ENCODE results near the gene MCU.
"Not testable (repeated sequence)": the region's sequence is repeated elsewhere in the genome, so short reads cannot be mapped to it uniquely, and the experiment has no call there.

Gene MCU

GRCh38 chr10:72733989-72734388, 42.0 kb downstream of the MCU start:
- no peaks in the 10 kb centered on the region for H3K27me3 ChIP-seq (ENCODE audit: insufficient read depth, low read length)
- no peaks in the 10 kb centered on the region for H3K36me3 ChIP-seq (ENCODE audit: insufficient read depth, low read length)
- no peaks in the 10 kb centered on the region for H3K9me3 ChIP-seq (ENCODE audit: insufficient read depth, low read depth, low read length)
- 89% methylated on average over 1 of the region's 1 CpG for WGBS
- H3K9ac ChIP-seq (ENCODE audit: low read depth, low read length) = no peak overlapping the region
- H3K27ac ChIP-seq (ENCODE audit: low read depth, low read length) = no peak overlapping the region
- peaks cover 23% of the 10 kb centered on the region for H3K4me1 ChIP-seq (ENCODE audit: insufficient read depth, low read length)
- no peak overlapping the region for H3K4me3 ChIP-seq (ENCODE audit: low read length)

- Histone ChIP-seq H3K27me3 (ENCODE audit: insufficient read depth, low read length) (no peaks in the 10 kb centered on the region), H3K9me3 (ENCODE audit: insufficient read depth, low read depth, low read length) (no peaks in the 10 kb centered on the region), H3K4me1 (ENCODE audit: insufficient read depth, low read length) (peaks cover 30% of the 10 kb centered on the region), H3K27ac (ENCODE audit: low read depth, low read length) (no peak overlapping the region), H3K36me3 (ENCODE audit: insufficient read depth, low read length) (no peaks in the 10 kb centered on the region), H3K4me3 (ENCODE audit: low read length) (no peak overlapping the region), H3K9ac (ENCODE audit: low read depth, low read length) (no peak overlapping the region)
- WGBS = 87% methylated on average over 1 of the region's 1 CpG
These were observed 43.5 kb downstream of the MCU start for GRCh38 chr10:72735288-72735936.

- H3K36me3 ChIP-seq (ENCODE audit: insufficient read depth, low read length) = no peaks in the 10 kb centered on the region
- H3K27me3 ChIP-seq (ENCODE audit: insufficient read depth, low read length) = no peaks in the 10 kb centered on the region
- no peaks in the 10 kb centered on the region for H3K9me3 ChIP-seq (ENCODE audit: insufficient read depth, low read depth, low read length)
- WGBS = no CpG with 5 or more reads among the region's 1 CpG
- H3K4me3 ChIP-seq (ENCODE audit: low read length) = no peak overlapping the region
- no peak overlapping the region for H3K27ac ChIP-seq (ENCODE audit: low read depth, low read length)
- H3K4me1 ChIP-seq (ENCODE audit: insufficient read depth, low read length) = peaks cover 35% of the 10 kb centered on the region
- H3K9ac ChIP-seq (ENCODE audit: low read depth, low read length) = no peak overlapping the region
These were observed 44.4 kb downstream of the MCU start for GRCh38 chr10:72736176-72736827.

- WGBS = 89% methylated on average over 3 of the region's 4 CpGs
- Histone ChIP-seq H3K36me3 (ENCODE audit: insufficient read depth, low read length) (no peaks in the 10 kb centered on the region), H3K27ac (ENCODE audit: low read depth, low read length) (no peak overlapping the region), H3K4me3 (ENCODE audit: low read length) (no peak overlapping the region), H3K9ac (ENCODE audit: low read depth, low read length) (no peak overlapping the region), H3K9me3 (ENCODE audit: insufficient read depth, low read depth, low read length) (no peaks in the 10 kb centered on the region), H3K27me3 (ENCODE audit: insufficient read depth, low read length) (no peaks in the 10 kb centered on the region), H3K4me1 (ENCODE audit: insufficient read depth, low read length) (peaks cover 35% of the 10 kb centered on the region)
These were observed 44.9 kb downstream of the MCU start for GRCh38 chr10:72736828-72737220.

DNA sequence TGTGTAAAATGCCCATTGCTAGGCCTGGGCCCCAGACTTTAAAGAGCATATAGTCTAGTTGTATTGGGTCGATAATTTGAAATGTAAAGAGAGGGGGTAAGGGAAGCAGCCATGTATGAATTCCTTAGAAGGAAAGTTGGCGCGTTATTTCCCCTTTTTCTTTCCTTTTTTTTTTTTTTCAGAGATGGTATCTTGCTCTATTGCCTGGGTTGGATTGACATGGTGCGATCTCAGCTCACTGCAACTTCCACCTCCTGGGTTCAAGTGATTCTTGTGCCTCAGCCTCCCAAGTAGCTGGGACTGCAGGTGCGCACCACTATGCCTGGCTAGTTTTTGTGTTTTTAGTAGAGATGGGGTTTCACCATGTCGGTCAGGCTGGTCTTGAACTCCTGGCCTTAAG, 45.4 kb downstream of the MCU start:
- peaks cover 35% of the 10 kb centered on the region for H3K4me1 ChIP-seq (ENCODE audit: insufficient read depth, low read length)
- 96% methylated on average over 5 of the region's 6 CpGs for WGBS
- H3K9ac ChIP-seq (ENCODE audit: low read depth, low read length); H3K9me3 ChIP-seq (ENCODE audit: insufficient read depth, low read depth, low read length); H3K27ac ChIP-seq (ENCODE audit: low read depth, low read length); H3K4me3 ChIP-seq (ENCODE audit: low read length); H3K36me3 ChIP-seq (ENCODE audit: insufficient read depth, low read length); H3K27me3 ChIP-seq (ENCODE audit: insufficient read depth, low read length): not testable (repeated sequence)

DNA sequence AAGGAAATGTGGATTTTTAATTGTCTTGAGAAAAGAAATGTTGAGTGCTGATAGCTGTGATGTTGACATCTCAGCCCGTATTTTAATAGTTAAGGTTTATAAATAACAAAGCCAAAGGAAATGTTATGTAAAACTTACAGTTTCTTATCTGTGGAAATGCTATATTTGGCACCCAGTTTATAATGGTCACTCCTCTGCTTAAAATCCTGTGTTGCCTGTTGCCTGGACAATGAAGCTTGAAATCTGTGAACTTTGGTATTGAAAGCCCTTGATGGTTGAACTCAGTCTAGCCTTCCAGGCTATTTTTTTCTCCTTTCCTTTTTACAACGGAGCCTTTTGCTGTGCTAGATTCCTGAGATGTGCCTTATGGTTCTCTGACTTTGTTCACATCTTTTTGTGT, 46.5 kb downstream of the MCU start:
- Histone ChIP-seq H3K27ac (ENCODE audit: low read depth, low read length) (no peak overlapping the region; the same call in 1 of the 2 replicates), H3K36me3 (ENCODE audit: insufficient read depth, low read length) (no peaks in the 10 kb centered on the region), H3K4me1 (ENCODE audit: insufficient read depth, low read length) (peaks cover 35% of the 10 kb centered on the region), H3K27me3 (ENCODE audit: insufficient read depth, low read length) (no peaks in the 10 kb centered on the region), H3K9me3 (ENCODE audit: insufficient read depth, low read depth, low read length) (no peaks in the 10 kb centered on the region), H3K9ac (ENCODE audit: low read depth, low read length) (no peak overlapping the region), H3K4me3 (ENCODE audit: low read length) (no peak overlapping the region)
- WGBS = 56% methylated on average over 2 of the region's 2 CpGs

DNA sequence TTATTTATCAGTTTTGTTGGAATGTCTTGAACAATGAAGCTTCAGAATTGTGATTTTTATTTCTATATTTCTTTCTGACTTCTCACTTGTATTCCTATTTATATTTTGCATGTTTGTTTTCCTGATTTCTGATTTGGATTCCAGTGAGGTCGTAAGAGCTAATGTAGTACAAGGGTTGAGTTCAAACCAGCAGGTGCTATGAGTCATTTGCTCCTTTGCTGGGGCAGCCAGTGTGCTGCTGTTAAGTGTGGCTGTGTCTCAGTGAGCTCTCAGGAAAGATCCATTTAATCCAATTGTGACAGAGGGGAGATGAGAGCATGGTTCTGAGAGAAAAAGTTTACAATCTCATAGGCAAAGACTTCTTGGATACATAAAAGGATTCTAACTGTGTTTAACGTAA, 48.6 kb downstream of the MCU start:
- Histone ChIP-seq H3K27ac (ENCODE audit: low read depth, low read length) (no peak overlapping the region), H3K36me3 (ENCODE audit: insufficient read depth, low read length) (no peaks in the 10 kb centered on the region), H3K9me3 (ENCODE audit: insufficient read depth, low read depth, low read length) (no peaks in the 10 kb centered on the region), H3K9ac (ENCODE audit: low read depth, low read length) (no peak overlapping the region), H3K27me3 (ENCODE audit: insufficient read depth, low read length) (no peaks in the 10 kb centered on the region), H3K4me3 (ENCODE audit: low read length) (no peak overlapping the region), H3K4me1 (ENCODE audit: insufficient read depth, low read length) (peaks cover 45% of the 10 kb centered on the region)
- WGBS = 51% methylated on average over 1 of the region's 2 CpGs

DNA sequence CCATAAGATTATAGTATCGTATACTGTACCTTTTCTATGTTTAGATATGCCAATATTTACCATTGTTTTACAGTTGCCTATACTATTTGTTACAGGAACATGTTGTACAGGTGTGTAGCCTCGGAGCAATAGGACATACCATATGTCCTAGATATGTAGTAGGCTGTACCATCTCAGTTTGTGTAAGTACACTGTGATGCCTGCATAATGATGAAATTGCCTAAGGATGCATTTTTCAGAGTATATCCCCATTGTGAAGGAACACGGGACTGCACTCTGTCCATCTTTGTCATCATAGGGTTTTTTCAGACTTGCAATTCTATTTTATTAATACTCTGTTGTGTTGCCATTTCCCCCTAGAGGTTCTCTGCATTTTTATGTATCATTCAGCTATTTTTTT, 50.1 kb downstream of the MCU start:
- H3K27me3 ChIP-seq (ENCODE audit: insufficient read depth, low read length) = no peaks in the 10 kb centered on the region
- no peaks in the 10 kb centered on the region for H3K9me3 ChIP-seq (ENCODE audit: insufficient read depth, low read depth, low read length)
- H3K9ac ChIP-seq (ENCODE audit: low read depth, low read length) = no peak overlapping the region
- no peaks in the 10 kb centered on the region for H3K36me3 ChIP-seq (ENCODE audit: insufficient read depth, low read length)
- 97% methylated on average over 2 of the region's 3 CpGs for WGBS
- H3K27ac ChIP-seq (ENCODE audit: low read depth, low read length) = no peak overlapping the region
- peaks cover 44% of the 10 kb centered on the region for H3K4me1 ChIP-seq (ENCODE audit: insufficient read depth, low read length)
- no peak overlapping the region for H3K4me3 ChIP-seq (ENCODE audit: low read length)

DNA sequence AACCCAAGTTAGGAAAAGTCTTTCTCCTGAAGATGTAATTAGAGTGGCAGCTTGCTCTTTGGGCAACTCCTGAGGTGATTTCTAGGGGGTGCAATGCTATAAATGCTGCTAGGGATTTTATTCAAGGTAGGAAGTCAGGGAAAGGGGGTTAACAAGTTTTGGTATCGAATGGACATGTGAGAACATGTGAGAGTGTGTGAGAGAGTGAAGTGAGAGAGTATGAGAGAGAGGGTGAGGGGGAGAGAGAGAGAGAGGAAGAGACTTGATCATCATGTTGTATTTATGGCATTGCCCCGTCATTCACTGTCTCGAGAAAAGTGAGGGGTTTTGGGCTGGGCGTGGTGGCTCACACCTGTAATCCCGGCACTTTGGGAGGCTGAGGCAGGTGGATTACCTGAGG, 50.9 kb downstream of the MCU start:
- Histone ChIP-seq H3K9ac (ENCODE audit: low read depth, low read length) (no peak overlapping the region), H3K4me3 (ENCODE audit: low read length) (no peak overlapping the region)
- WGBS = 92% methylated on average over 5 of the region's 5 CpGs

DNA sequence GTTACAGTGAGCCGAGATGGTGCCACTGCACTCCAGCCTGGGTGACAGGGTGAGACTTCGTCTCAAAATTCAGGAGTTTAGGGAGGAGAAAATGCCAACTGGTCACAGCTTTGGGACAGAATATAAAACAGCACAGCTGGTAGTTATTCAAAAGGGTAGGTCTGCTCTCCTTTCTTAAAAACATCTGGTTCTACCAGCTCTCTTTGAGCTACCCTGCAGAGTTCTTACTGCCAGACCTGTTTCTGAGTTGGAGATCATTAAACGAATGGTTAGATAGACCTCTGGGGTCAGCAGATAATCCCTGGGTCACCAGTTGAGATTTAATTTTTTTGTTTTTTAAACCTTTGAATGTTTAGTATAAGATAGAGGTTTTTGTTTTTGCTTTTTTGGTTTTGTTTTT, 52.6 kb downstream of the MCU start:
- no peaks in the 10 kb centered on the region for H3K9me3 ChIP-seq (ENCODE audit: insufficient read depth, low read depth, low read length)
- H3K27me3 ChIP-seq (ENCODE audit: insufficient read depth, low read length) = no peaks in the 10 kb centered on the region
- H3K27ac ChIP-seq (ENCODE audit: low read depth, low read length) = peak overlapping the region; percentile 48
- peaks cover 25% of the 10 kb centered on the region for H3K4me1 ChIP-seq (ENCODE audit: insufficient read depth, low read length)
- H3K9ac ChIP-seq (ENCODE audit: low read depth, low read length) = no peak overlapping the region
- H3K36me3 ChIP-seq (ENCODE audit: insufficient read depth, low read length) = no peaks in the 10 kb centered on the region
- no peak overlapping the region for H3K4me3 ChIP-seq (ENCODE audit: low read length)
- 73% methylated on average over 3 of the region's 3 CpGs for WGBS

More for the DNA sequence above, 50.9 kb downstream of the MCU start:
- no peaks in the 10 kb centered on the region for H3K27me3 ChIP-seq (ENCODE audit: insufficient read depth, low read length)
- peaks cover 42% of the 10 kb centered on the region for H3K4me1 ChIP-seq (ENCODE audit: insufficient read depth, low read length)
- no peaks in the 10 kb centered on the region for H3K9me3 ChIP-seq (ENCODE audit: insufficient read depth, low read depth, low read length)
- H3K27ac ChIP-seq (ENCODE audit: low read depth, low read length) = no peak overlapping the region
- H3K36me3 ChIP-seq (ENCODE audit: insufficient read depth, low read length) = no peaks in the 10 kb centered on the region

- no peak overlapping the region for H3K27ac ChIP-seq (ENCODE audit: low read depth, low read length)
- H3K9ac ChIP-seq (ENCODE audit: low read depth, low read length) = no peak overlapping the region
- no peaks in the 10 kb centered on the region for H3K27me3 ChIP-seq (ENCODE audit: insufficient read depth, low read length)
- H3K4me3 ChIP-seq (ENCODE audit: low read length) = no peak overlapping the region
- H3K36me3 ChIP-seq (ENCODE audit: insufficient read depth, low read length) = no peaks in the 10 kb centered on the region
- no peaks in the 10 kb centered on the region for H3K9me3 ChIP-seq (ENCODE audit: insufficient read depth, low read depth, low read length)
- H3K4me1 ChIP-seq (ENCODE audit: insufficient read depth, low read length) = peaks cover 18% of the 10 kb centered on the region
- WGBS = 93% methylated on average over 3 of the region's 3 CpGs
These were observed 54.8 kb downstream of the MCU start for GRCh38 chr10:72746426-72747363.
